ENCODE data around the gene PCDHGA3.
"Not testable (repeated sequence)": the region's sequence is repeated elsewhere in the genome, so short reads cannot be mapped to it uniquely, and the experiment has no call there.

PCDHGA3 gene

GRCh38 chr5:141349917-141350619 lies 6.4 kb downstream of the PCDHGA3 start, which contains the start of gene PCDHGB1:
TSS of gene PCDHGB1 (plus strand) at chr5:141350099. CDS start at chr5:141350261, 162 bp downstream.
- DNase-seq: no peak

DNA sequence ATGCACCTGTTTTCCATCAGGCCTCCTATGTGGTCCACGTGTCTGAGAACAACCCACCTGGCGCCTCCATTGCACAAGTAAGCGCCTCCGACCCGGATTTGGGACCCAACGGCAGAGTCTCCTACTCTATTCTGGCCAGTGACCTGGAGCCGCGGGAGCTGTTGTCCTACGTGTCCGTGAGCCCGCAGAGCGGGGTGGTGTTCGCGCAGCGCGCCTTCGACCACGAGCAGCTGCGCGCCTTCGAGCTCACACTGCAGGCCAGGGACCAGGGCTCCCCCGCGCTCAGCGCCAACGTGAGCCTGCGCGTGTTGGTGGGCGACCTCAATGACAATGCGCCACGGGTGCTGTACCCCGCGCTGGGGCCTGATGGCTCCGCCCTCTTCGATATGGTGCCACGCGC lies 8.0 kb downstream of the PCDHGA3 start:
- no peak for DNase-seq

- no peak for DNase-seq
Measured at GRCh38 chr5:141354900-141355469, 11.4 kb downstream of the PCDHGA3 start, which contains the start of gene PCDHGA4. TSS of gene PCDHGA4 (plus strand) at chr5:141355021. CDS start at chr5:141355108, 87 bp downstream.

GRCh38 chr5:141355641-141356040 lies 12.0 kb downstream of the PCDHGA3 start:
- DNase-seq: no peak

DNA sequence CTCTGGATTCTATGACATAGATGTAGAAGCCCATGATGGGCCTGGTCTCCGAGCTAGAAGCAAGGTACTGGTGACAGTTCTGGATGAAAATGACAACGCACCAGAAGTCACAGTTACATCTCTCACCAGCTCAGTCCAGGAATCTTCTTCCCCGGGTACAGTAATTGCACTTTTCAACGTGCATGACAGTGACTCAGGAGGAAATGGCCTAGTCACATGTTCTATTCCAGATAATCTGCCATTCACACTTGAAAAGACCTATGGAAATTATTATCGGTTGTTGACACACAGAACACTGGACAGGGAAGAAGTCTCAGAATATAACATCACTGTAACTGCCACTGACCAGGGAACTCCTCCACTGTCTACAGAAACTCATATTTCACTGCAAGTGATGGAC lies 12.5 kb downstream of the PCDHGA3 start:
- no peak for DNase-seq

DNA sequence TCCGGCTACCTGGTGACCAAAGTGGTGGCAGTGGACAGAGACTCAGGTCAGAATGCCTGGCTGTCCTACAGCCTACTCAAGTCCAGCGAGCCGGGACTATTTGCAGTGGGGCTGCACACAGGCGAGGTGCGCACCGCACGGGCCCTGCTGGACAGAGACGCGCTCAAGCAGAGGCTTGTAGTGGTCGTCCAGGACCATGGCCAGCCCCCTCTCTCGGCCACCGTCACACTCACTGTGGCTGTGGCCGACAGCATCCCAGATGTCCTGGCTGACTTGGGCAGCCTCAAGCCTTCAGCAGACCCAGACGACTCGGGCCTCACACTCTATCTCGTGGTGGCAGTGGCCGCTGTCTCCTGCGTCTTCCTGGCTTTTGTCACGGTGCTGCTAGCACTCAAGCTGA lies 13.3 kb downstream of the PCDHGA3 start:
- no peak for DNase-seq

GRCh38 chr5:141359790-141360426 lies 16.3 kb downstream of the PCDHGA3 start, which contains the start of gene PCDHGB2:
TSS of gene PCDHGB2 (plus strand) at chr5:141359994. CDS start at chr5:141360136, 142 bp downstream.
- DNase-seq: no peak

GRCh38 chr5:141360685-141361084 lies 17.1 kb downstream of the PCDHGA3 start:
- DNase-seq: no peak

DNA sequence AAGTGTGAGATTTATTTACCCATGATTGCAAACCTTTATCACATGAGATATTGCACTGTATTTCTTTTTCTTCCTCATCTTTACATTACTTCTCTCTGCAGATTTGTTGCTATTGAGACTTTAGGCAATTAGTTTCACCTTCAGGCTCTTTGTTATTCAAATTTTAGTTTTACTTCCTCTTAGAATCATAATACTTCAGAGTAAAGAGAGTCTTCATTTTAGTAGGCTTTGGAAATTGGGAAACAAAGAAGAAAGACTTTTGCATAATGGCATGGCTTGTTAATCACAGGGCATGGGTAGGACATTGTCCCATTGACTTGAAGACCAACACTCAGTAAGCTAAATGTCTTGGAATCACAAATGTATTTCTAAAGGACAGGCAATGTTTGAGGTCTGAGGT lies 19.1 kb downstream of the PCDHGA3 start:
- no peak for DNase-seq

- DNase-seq: no peak
Measured at GRCh38 chr5:141363952-141364660, 20.5 kb downstream of the PCDHGA3 start, which contains the start of gene PCDHGA5. TSS of gene PCDHGA5 (plus strand) at chr5:141364162. CDS start at chr5:141364331, 169 bp downstream.

DNA sequence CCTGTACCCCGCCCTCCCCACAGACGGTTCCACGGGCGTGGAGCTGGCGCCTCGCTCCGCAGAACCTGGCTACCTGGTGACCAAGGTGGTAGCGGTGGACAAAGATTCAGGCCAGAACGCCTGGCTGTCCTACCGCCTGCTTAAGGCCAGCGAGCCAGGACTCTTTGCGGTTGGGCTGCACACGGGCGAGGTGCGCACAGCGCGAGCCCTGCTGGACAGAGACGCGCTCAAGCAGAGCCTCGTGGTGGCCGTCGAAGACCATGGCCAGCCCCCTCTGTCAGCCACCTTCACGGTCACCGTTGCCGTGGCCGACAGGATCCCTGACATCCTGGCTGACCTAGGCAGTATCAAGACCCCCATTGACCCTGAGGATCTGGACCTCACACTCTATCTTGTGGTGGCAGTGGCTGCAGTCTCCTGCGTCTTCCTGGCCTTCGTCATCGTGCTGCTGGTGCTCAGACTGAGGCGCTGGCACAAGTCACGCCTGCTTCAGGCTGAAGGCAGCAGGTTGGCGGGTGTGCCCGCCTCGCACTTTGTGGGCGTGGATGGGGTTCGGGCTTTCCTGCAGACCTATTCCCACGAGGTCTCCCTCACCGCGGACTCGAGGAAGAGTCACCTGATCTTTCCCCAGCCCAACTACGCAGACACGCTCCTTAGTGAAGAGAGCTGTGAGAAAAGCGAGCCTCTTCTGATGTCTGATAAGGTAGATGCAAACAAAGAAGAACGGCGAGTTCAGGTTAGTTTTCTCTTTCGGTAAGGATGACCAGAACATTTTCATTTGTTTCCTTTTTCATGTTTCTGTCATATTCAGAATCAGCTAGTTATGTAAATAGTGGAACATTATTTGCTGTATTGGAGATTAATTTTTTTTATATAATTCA lies 22.6 kb downstream of the PCDHGA3 start:
- no peak for DNase-seq

GRCh38 chr5:141369994-141370848 lies 26.6 kb downstream of the PCDHGA3 start, which contains the start of gene PCDHGB3:
TSS of gene PCDHGB3 (plus strand) at chr5:141370242. CDS start at chr5:141370395, 153 bp downstream.
- DNase-seq: no peak

DNA sequence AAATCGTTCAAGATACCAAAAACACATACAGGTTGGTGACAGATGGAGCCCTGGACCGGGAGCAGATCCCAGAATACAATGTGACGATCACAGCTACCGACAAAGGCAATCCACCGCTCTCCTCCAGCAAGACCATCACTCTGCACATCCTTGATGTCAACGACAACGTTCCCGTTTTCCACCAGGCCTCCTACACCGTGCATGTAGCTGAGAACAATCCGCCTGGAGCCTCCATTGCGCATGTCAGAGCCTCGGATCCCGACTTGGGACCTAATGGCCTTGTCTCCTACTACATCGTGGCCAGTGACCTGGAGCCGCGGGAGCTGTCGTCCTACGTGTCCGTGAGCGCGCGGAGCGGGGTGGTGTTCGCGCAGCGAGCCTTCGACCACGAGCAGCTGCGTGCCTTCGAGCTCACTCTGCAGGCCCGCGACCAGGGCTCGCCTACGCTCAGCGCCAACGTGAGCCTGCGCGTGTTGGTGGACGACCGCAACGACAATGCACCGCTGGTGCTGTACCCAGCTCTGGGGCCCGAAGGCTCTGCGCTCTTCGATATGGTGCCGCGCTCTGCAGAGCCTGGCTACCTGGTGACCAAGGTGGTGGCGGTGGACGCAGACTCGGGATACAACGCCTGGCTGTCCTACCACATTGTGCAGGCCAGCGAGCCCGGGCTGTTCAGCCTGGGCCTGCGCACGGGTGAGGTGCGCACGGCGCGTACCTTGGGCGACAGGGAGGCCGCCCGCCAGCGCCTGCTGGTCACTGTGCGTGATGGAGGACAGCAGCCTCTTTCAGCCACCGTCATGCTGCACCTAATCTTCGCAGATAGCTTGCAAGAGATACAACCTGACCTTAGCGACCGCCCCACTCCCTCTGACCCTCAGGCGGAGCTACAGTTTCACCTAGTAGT lies 28.2 kb downstream of the PCDHGA3 start:
- no peak for DNase-seq

DNA sequence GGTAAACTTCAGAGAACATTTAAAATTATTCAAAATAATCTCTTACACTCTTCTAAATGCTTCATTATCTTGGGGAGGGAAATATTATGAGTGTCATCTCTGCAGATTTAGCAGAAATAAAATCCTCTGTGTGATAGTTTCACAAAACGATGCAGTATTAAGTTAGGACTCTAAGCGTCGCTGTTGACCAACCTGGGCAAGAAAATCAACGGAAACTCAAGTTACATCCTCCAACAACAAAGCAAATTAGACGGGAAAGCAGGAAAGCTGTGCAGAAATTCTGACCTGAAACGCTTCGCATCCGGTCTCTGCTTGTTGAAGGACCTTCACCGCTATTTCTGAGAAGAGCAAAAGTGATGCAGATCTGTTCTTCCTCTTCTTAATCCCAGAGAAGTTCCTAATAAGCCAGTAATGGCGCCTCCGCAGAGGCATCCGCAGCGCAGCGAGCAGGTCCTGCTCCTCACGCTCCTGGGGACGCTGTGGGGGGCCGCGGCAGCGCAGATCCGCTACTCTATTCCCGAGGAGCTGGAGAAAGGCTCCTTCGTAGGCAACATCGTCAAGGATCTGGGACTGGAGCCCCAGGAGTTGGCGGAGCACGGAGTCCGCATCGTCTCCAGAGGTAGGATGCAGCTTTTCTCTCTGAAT lies 30.2 kb downstream of the PCDHGA3 start, which contains the start of gene PCDHGA6:
Gene PCDHGA6, plus strand, starts transcription at position 219 of the 645 bp plus-strand sequence. Its CDS starts 193 bp downstream, at position 412.
- DNase-seq: no peak

DNA sequence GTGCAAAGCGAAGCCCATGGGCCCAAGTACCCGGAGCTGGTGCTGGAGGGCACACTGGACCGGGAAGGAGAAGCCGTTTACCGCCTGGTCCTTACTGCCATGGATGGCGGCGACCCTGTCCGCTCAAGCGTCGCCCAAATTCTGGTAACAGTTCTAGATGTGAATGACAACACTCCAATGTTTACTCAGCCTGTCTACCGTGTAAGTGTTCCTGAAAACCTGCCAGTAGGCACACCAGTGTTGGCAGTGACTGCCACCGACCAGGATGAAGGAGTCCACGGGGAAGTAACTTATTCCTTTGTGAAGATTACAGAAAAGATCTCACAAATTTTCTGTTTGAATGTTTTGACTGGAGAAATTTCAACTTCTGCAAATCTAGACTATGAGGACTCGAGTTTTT lies 31.0 kb downstream of the PCDHGA3 start:
- DNase-seq: no peak

DNA sequence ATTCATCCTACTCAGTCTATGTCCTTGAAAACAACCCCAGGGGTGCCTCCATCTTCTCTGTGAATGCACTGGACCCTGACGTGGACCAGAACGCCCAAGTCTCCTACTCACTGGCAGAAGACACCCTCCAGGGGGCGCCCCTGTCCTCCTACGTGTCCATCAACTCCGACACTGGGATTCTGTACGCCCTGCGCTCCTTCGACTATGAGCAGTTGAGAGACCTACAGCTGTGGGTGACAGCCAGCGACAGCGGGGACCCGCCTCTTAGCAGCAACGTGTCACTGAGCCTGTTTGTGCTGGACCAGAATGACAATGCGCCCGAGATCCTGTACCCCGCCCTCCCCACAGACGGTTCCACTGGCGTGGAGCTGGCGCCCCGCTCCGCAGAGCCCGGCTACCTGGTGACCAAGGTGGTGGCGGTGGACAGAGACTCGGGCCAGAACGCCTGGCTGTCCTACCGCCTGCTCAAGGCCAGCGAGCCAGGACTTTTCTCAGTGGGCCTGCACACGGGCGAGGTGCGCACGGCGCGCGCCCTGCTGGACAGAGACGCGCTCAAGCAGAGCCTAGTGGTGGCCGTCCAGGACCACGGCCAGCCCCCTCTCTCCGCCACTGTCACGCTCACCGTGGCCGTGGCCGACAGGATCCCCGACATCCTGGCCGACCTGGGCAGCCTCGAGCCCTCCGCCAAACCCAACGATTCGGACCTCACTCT lies 32.0 kb downstream of the PCDHGA3 start:
- not testable (repeated sequence) for DNase-seq

- no peak for DNase-seq
Measured at GRCh38 chr5:141382469-141383294, 39.1 kb downstream of the PCDHGA3 start, which contains the start of gene PCDHGA7. TSS of gene PCDHGA7 (plus strand) at chr5:141382742. CDS start at chr5:141382900, 158 bp downstream.

Measured in cortex of kidney (tissue), 1 donor.